Keratinocyte (primary cell): Measurements from ENCODE around the gene SMG6. TPM values are rescaled to one million over a fixed set of nuclear protein-coding genes. Genes with fewer than 3 reads are reported as not detected.

Source experiments
- DNase-seq: peaks from one replicate; pipeline ENCODE4 v3.0.0-alpha.2; 2011; ENCODE audit warnings: low read depth, missing footprints, low spot score
- FAIRE-seq: peaks from 2 replicates; lab custom pipeline; 2011; peaks lifted over from hg19 to GRCh38; lab: Jason Lieb, UNC
- H2AFZ ChIP-seq: 2 replicates; pipeline ENCODE4 v1.6.0; 2012; ENCODE audit warnings: low read length, control low read depth, inconsistent platforms; ENCODE audit not compliant: control insufficient read depth
- H3K27ac ChIP-seq: 2 replicates; pipeline ENCODE4 v1.5.1; 2011; ENCODE audit warnings: low read length; ENCODE audit not compliant: control insufficient read depth, insufficient read depth
- H3K27me3 ChIP-seq: 3 replicates; pipeline ENCODE4 v1.6.0; 2011; ENCODE audit warnings: low read length; ENCODE audit not compliant: control insufficient read depth, insufficient read depth; ENCODE audit errors: extremely low read depth
- H3K36me3 ChIP-seq, 2 experiments: 2 replicates in 1 of 2; 3 replicates in 1 of 2; pipeline ENCODE4 v1.5.1; 2011; ENCODE audit warnings: low read length in 2 of 2, mild to moderate bottlenecking in 1 of 2; ENCODE audit not compliant: control insufficient read depth in 2 of 2, insufficient read depth in 2 of 2; ENCODE audit errors: extremely low read depth in 1 of 2
- H3K4me1 ChIP-seq: 3 replicates; pipeline ENCODE4 v1.5.1; 2011; ENCODE audit warnings: low read length; ENCODE audit not compliant: control insufficient read depth, insufficient read depth; ENCODE audit errors: extremely low read depth
- H3K4me2 ChIP-seq: 3 replicates; pipeline ENCODE4 v1.6.0; 2011; ENCODE audit warnings: low read depth, low read length; ENCODE audit not compliant: control insufficient read depth, insufficient read depth; ENCODE audit errors: extremely low read depth
- H3K4me3 ChIP-seq, 3 experiments: fragments of 200-600 bp in 1 of 3; sonication (generic) in 1 of 3; 2 replicates in 2 of 3; 3 replicates in 1 of 3; pipeline ENCODE4 v1.5.1; 2011 to 2016; ENCODE audit warnings: low read length in 3 of 3, mild to moderate bottlenecking in 3 of 3, control low read depth in 2 of 3, inconsistent platforms in 1 of 3, low read depth in 1 of 3, mixed read lengths in 1 of 3, mixed run types in 1 of 3, moderate library complexity in 1 of 3; ENCODE audit not compliant: control insufficient read depth in 2 of 3, insufficient read depth in 2 of 3; ENCODE audit errors: extremely low read depth in 1 of 3
- H3K79me2 ChIP-seq: 2 replicates; pipeline ENCODE4 v1.6.0; 2012; ENCODE audit warnings: low read length; ENCODE audit not compliant: control insufficient read depth, insufficient read depth
- H3K9ac ChIP-seq: 3 replicates; pipeline ENCODE4 v1.6.0; 2011; ENCODE audit warnings: low read length; ENCODE audit not compliant: control insufficient read depth, insufficient read depth; ENCODE audit errors: extremely low read depth
- H3K9me1 ChIP-seq: 3 replicates; pipeline ENCODE4 v1.6.0; 2011; ENCODE audit warnings: low read length; ENCODE audit not compliant: control insufficient read depth, insufficient read depth; ENCODE audit errors: extremely low read depth
- H3K9me3 ChIP-seq: 2 replicates; pipeline ENCODE4 v1.5.1; 2012; ENCODE audit warnings: low read depth, low read length; ENCODE audit not compliant: control insufficient read depth
- H4K20me1 ChIP-seq: 3 replicates; pipeline ENCODE4 v1.6.0; 2011; ENCODE audit warnings: low read length; ENCODE audit not compliant: control insufficient read depth, insufficient read depth; ENCODE audit errors: extremely low read depth
- CTCF ChIP-seq, 3 experiments: IDR thresholded peaks in 1 of 3; conservative IDR thresholded peaks in 1 of 3; optimal IDR thresholded peaks in 1 of 3; 2 replicates in 2 of 3; 3 replicates in 1 of 3; pipeline versions ENCODE3 to v1.5.1; 2011; ENCODE audit warnings: low read length in 3 of 3, mild to moderate bottlenecking in 3 of 3, moderate library complexity in 2 of 3, control low read depth in 1 of 3, inconsistent platforms in 1 of 3; ENCODE audit not compliant: insufficient read depth in 2 of 3; ENCODE audit errors: extremely low read depth in 1 of 3
- EZH2 ChIP-seq: IDR thresholded peaks from one replicate; pipeline ENCODE4 v1.6.1; 2012; ENCODE audit warnings: inconsistent platforms, mild to moderate bottlenecking, low read length, moderate library complexity
- dilution Hi-C: fragments of 300-500 bp; cut with MboI; formaldehyde crosslinking; loops from one replicate; pipeline ENCODE4 v1.7.0; 2020; ENCODE audit warnings: low sequenced_read_pairs; ENCODE audit not compliant: extremely low pct_ligation_motif_present
- polyA plus RNA-seq, 5 experiments: library from polyadenylated mRNA; depleted of rRNA in 3 of 5; stranded (reverse) in 3 of 5; stranded (forward) in 1 of 5; unstranded in 1 of 5; fragments of >200 nt; gene quantifications; 1 replicate in 1 of 5; 2 replicates in 3 of 5; 3 replicates in 1 of 5; pipeline versions ENCODE4 v1.2.1 to v1.2.3, GENCODE V29; 2011 to 2012; ENCODE audit warnings: missing spikeins in 2 of 5, low read depth in 1 of 5, low replicate concordance in 1 of 5

The SMG6 gene
- polyA plus RNA-seq, 1 donor (not counting 4 experiments of a cell fraction or from before 2014, with no cell fraction given) = 3.6 TPM

GRCh38 chr17:2090210-2090641, 213.4 kb downstream of the SMG6 start:
- FAIRE-seq (no peak), DNase-seq (no peak)
- Histone ChIP-seq H2AFZ (no peak overlapping the region), H3K79me2 (no peaks in the 10 kb centered on the region), H3K4me2 (no peak overlapping the region), H3K9me3 (no peaks in the 10 kb centered on the region), H3K36me3 (peaks cover 6 to 7% of the 10 kb centered on the region in 2 experiments), H3K4me1 (peaks cover 43% of the 10 kb centered on the region), H3K4me3 (no peak overlapping the region), H3K27ac (no peak overlapping the region), H3K27me3 (no peaks in the 10 kb centered on the region), H3K9me1 (no peaks in the 10 kb centered on the region), H4K20me1 (no peaks in the 10 kb centered on the region), H3K9ac (no peak overlapping the region)
- dilution Hi-C loops = no loop called here
- TF ChIP-seq CTCF (optimal IDR thresholded peaks at IDR 0.05 in 1 of 3, IDR thresholded peaks at IDR 0.05 in 1 of 3, conservative IDR thresholded peaks at IDR 0.05 in 1 of 3; ENCODE audit: extremely low read depth in 1 of 3, insufficient read depth in 2 of 3, low read length in 3 of 3) (no peak), EZH2 (no peak)

GRCh38 chr17:2089021-2089422, 214.6 kb downstream of the SMG6 start:
- Histone ChIP-seq H4K20me1 (no peaks in the 10 kb centered on the region), H3K36me3 (peaks cover 6 to 7% of the 10 kb centered on the region in 2 experiments), H3K9me3 (no peaks in the 10 kb centered on the region), H3K4me3 (no peak overlapping the region), H3K27ac (no peak overlapping the region), H3K9me1 (no peaks in the 10 kb centered on the region), H3K27me3 (no peaks in the 10 kb centered on the region), H3K4me1 (peaks cover 51% of the 10 kb centered on the region), H2AFZ (peak overlapping the region; percentile 5), H3K9ac (no peak overlapping the region), H3K4me2 (peak overlapping the region; percentile 53), H3K79me2 (no peaks in the 10 kb centered on the region)
- dilution Hi-C loops = no loop called here
- FAIRE-seq = no peak
- DNase-seq = no peak
- TF ChIP-seq CTCF (optimal IDR thresholded peaks at IDR 0.05 in 1 of 3, IDR thresholded peaks at IDR 0.05 in 1 of 3, conservative IDR thresholded peaks at IDR 0.05 in 1 of 3; ENCODE audit: extremely low read depth in 1 of 3, insufficient read depth in 2 of 3, low read length in 3 of 3) (no peak), EZH2 (no peak)
